ENCODE results near the gene FCGR1A. TPM values are rescaled to one million over a fixed set of nuclear protein-coding genes. Genes with fewer than 3 reads are reported as not detected.
"Not testable (repeated sequence)": the region's sequence is repeated elsewhere in the genome, so short reads cannot be mapped to it uniquely, and the experiment has no call there.

Gene FCGR1A
- total and polyA plus RNA-seq, 2 of the 8 experiments (the other 6 are each of a cell fraction or from before 2014, with no cell fraction given): not detected

GRCh38 chr1:149792912-149793515 lies 10.5 kb downstream of the FCGR1A start:
- H3K56ac ChIP-seq (replicated peaks; ENCODE audit: insufficient read length, low read depth, low read length); H3K23ac ChIP-seq (ENCODE audit: insufficient read length); H3K4me1 ChIP-seq (replicated peaks in 1 of 4; ENCODE audit: control insufficient read depth in 3 of 4, insufficient read depth in 4 of 4, low read length in 3 of 4); H3K79me2 ChIP-seq (ENCODE audit: control insufficient read depth in 1 of 2, insufficient read depth in 2 of 2, low read length in 2 of 2); H4K20me1 ChIP-seq (replicated peaks in 1 of 2; ENCODE audit: control insufficient read depth in 1 of 2, insufficient read depth in 2 of 2, low read length in 2 of 2); H3K9ac ChIP-seq (replicated peaks in 1 of 4; ENCODE audit: extremely low read depth in 1 of 4, low read depth in 3 of 4, low read length in 3 of 4); H3K18ac ChIP-seq (ENCODE audit: extremely low read depth, low read length); H4K5ac ChIP-seq (ENCODE audit: insufficient read length, low read depth, low read length); H3K4ac ChIP-seq (replicated peaks; ENCODE audit: insufficient read length, low read depth, low read length); CTCF ChIA-PET (ENCODE audit: partially characterized antibody); H3K14ac ChIP-seq (ENCODE audit: insufficient read length); H2BK120ac ChIP-seq (replicated peaks; ENCODE audit: low read depth, low read length); H3K27ac ChIP-seq (ENCODE audit: low read depth, low read length); H4K91ac ChIP-seq (replicated peaks; ENCODE audit: insufficient read length, low read length); H3K36me3 ChIP-seq (ENCODE audit: control insufficient read depth in 2 of 4, insufficient read depth in 4 of 4, low read length in 3 of 4); H2BK12ac ChIP-seq (ENCODE audit: low read depth, low read length); H2AFZ ChIP-seq (ENCODE audit: low read length); H2BK20ac ChIP-seq (ENCODE audit: low read length); H2BK15ac ChIP-seq (ENCODE audit: low read length); H2BK5ac ChIP-seq (ENCODE audit: low read depth, low read length); H3K23me2 ChIP-seq (ENCODE audit: low read depth, low read length); POLR2A ChIA-PET (ENCODE audit: partially characterized antibody); FAIRE-seq; H3K79me1 ChIP-seq (ENCODE audit: low read depth, low read length); H4K8ac ChIP-seq (ENCODE audit: extremely low read depth, insufficient read depth, low read length); H3K27me3 ChIP-seq (replicated peaks in 1 of 4; ENCODE audit: control insufficient read depth in 3 of 4, extremely low read depth in 1 of 4, insufficient read depth in 3 of 4, low read length in 3 of 4); H2AK5ac ChIP-seq (ENCODE audit: low read depth, low read length); H3K9me3 ChIP-seq (ENCODE audit: insufficient read depth in 2 of 2, low read depth in 1 of 2, low read length in 1 of 2): not testable (repeated sequence)
- TF ChIP-seq, protein P1, sequence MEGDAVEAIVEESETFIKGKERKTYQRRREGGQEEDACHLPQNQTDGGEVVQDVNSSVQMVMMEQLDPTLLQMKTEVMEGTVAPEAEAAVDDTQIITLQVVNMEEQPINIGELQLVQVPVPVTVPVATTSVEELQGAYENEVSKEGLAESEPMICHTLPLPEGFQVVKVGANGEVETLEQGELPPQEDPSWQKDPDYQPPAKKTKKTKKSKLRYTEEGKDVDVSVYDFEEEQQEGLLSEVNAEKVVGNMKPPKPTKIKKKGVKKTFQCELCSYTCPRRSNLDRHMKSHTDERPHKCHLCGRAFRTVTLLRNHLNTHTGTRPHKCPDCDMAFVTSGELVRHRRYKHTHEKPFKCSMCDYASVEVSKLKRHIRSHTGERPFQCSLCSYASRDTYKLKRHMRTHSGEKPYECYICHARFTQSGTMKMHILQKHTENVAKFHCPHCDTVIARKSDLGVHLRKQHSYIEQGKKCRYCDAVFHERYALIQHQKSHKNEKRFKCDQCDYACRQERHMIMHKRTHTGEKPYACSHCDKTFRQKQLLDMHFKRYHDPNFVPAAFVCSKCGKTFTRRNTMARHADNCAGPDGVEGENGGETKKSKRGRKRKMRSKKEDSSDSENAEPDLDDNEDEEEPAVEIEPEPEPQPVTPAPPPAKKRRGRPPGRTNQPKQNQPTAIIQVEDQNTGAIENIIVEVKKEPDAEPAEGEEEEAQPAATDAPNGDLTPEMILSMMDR (IDR thresholded peaks at IDR 0.05; ENCODE audit: control extremely low read depth in 1 of 3, insufficient read depth in 1 of 3, low read depth in 1 of 3, low read length in 3 of 3): peak; percentile 45 to 73 (median 50)
- peak; percentile 23 to 52; a peak in 3 of 4 replicates for TF ChIP-seq RAD21 (IDR thresholded peaks at IDR 0.05 in 1 of 2, conservative IDR thresholded peaks at IDR 0.05 in 1 of 2; ENCODE audit: low read depth in 2 of 2, low read length in 2 of 2)
- 0 out of 2 replicates have a peak, but pooled peaks have one; percentile 8 for TF ChIP-seq TAF1 (IDR thresholded peaks at IDR 0.05; ENCODE audit: low read depth, low read length)
- peak; percentile 45 for TF ChIP-seq KDM4A (IDR thresholded peaks at IDR 0.05; ENCODE audit: low read depth, low read length, severe bottlenecking)
- TF ChIP-seq NANOG (IDR thresholded peaks at IDR 0.05; ENCODE audit: insufficient read depth, low read depth, low read length, poor library complexity, severe bottlenecking): peak; percentile 75
- Histone ChIP-seq H3K4me2 (ENCODE audit: insufficient read depth in 1 of 2, low read depth in 2 of 2, low read length in 2 of 2) (peak overlapping the region; percentile 28 to 53; a peak in 3 of 4 replicates), H3K4me3 (ENCODE audit: extremely low read depth in 1 of 4, insufficient read depth in 2 of 4, low read depth in 3 of 4, low read length in 4 of 4) (peak overlapping the region; percentile 40 to 59 (median 44); a peak in 7 of 8 replicates)
- DNase-seq (ENCODE audit: low read depth in 1 of 2, low spot score in 2 of 2): peak in 1 of 2 experiments; percentile 93
- WGBS, 2 experiments (ENCODE audit: extremely low coverage in 1 of 2, insufficient coverage in 1 of 2, insufficient read length in 1 of 2, insufficient replicate concordance in 2 of 2, low coverage in 1 of 2, low lambda C conversion rate in 2 of 2, missing lambda C conversion rate in 1 of 2): 2% methylated on average over 19 of the region's 52 CpGs; no CpG with 5 or more reads in 1 of the 2 experiments
